Measurements from ENCODE around the gene CASP6.

The CASP6 gene

DNA sequence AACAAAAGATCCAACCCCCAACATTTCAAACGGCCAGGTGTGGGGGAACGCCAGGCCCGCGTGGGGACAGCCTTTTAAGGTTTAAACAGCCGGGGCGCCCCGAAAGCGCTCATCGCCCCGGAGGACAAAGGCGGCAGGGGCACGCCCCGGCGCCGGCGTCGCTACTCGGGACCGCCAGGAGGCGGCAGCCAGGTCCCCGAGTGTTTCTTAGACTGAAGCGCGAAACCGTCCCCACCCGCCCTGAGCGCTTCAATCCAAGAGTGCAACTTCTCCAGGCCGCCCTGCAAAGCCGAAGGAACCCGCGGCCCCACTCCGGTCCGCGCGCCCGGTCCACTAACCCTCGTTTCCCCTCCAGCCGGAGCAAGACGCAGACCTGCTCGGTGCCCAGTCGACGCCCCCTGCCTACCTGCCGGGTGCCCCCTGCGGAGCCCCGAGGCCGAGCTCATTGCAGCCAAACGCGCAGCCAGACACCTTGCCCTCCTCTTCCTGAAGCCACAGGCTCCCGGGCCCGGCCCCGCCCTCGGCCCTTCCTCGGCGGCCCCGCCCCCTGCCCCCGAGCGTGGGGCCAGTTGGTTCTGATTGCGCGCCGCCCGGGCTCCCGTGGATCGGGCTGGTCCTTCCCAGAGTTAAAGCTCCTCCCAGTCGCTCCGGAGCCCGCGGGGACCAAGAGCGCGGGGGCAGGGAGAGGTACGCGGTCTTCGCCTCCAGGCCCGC is at the start of gene CASP6:
TSS of gene CASP6 (minus strand) at position 496 of the 714 bp plus-strand sequence. CDS start at position 446, 50 bp downstream.
- peak; percentile 43 to 44 for DNase-seq

DNA sequence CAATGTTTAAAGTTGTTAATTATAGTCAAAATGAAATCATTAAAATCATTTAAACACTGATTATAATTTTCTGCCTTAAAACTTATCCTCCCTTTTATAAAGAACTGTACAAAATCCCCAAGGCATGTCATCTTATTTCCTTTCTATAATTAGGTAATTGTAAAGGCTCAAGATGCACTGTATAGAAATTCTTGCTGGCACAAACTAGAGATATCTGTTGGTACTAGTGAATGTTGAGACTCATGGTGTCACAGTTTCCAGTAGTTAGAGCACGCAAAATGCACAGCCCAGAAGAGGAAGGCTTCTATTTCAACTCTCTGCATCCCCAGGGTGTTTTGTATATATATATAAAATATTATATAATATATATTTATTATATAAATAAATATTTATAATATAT is 49.3 kb upstream of the CASP6 start:
- DNase-seq = no peak

DNA sequence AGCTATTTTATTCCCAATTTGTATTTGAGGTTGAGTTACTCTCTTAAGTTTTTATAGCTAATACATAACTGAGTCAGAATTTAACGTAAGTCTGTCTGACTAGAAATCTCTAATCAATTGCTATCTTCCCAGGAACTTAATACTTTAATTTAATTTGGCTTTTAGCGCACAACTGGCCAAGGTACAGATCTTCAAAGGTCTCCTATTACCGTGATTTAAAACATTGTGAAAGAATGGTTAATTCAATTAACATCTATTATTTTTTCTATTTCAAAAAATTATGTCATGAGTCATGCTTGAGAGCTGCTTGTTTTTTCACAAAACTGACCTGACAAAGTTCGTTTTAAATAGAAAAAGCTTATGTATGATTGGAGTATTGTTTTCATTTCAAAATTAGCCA is 48.6 kb upstream of the CASP6 start:
- no peak for DNase-seq

DNA sequence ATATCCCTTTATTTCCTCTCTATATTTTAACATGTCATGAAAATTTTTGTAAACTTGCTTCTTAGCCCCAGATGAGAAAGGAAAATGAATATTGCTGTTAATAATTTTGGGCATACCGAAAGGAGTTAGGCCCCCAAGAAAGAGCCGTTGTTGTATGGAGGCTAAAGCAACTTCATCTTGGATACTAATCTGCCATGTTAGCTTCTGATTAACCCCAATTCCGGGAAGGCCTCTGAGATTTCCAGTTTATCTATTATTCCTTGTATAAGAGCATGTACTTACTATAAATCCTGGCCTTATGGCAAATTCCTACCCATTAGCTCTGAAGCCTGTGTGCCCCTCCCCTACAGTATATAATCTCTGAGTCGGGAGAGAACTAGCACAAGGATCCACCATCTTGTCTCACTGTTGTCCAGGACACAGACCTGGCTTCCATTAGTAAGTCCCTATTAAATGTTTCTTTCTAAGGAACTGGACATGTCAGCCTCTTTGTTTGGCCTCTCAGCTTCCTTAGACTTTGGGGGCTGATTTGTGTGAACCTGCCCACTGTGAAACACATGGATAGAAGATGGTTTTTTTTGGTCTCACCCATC is 47.5 kb upstream of the CASP6 start:
- no peak for DNase-seq

DNA sequence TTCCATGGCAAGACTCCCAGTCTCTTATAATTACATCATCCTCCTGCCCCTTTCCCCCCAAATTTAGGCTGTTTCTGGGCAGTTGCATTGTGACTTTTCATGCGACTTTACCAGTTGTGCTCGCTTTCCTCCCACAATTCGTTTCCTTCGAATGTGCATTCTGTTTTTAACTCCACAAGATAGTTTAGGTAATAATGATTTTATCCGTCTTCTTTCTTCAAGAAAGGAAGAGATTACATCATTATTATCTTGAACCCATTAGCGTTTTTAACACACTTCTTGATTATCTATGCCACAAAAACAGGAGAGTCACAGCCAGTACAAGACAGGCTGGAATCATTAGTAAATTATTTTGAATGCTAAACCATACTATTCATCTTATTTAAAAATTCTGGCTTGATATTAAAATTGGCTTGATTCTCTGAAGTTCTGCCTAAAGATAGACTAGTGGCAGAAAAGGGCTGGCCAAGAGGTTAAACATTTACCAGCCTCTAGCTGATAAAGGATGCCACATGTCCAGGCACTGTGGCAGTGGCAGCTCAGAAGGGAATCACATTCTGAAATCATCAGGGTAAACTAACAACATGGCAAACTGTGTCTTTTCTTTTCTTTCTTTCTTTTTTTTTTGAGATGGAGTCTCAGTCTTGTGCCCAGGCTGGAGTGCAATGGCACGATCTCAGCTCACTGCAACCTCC is 46.3 kb upstream of the CASP6 start:
- no peak for DNase-seq

DNA sequence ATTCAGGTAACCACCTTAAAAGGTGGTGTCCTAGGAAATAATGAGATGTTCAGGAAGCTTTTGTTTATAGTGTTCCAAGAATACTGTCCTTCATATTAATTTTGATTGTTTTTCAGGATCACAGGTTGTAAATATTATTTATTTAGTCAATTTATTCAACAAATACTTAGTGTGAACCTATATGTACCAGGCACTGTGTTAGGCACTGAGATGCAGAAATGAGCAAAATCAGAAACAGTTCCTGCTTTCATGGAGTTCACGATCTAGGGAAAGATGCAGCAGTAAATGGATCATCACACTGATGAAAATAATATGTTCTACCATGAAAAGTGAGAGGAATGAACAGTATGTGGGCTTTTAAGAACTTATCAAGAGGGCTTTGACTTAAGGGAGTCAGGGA is 44.9 kb upstream of the CASP6 start:
- DNase-seq = no peak

DNA sequence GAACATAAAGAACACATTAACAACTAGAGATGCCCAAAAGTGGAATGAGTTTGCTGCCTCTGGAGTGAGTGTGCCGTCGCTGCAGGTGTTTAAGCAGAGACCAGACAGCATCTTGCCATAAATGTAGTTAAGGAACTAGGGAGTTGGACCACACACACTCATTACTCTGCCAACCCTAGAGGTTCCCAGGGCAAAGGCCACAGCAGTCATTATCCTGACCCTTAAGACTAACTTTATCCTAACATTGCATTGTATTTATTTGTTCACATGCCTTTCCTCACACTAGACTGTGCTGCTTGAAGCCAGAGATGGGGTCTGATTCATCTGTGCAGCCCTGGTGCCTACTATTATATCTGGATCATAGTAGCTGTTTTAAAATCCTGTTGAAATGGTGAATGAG is 43.5 kb upstream of the CASP6 start:
- no peak for DNase-seq

DNA sequence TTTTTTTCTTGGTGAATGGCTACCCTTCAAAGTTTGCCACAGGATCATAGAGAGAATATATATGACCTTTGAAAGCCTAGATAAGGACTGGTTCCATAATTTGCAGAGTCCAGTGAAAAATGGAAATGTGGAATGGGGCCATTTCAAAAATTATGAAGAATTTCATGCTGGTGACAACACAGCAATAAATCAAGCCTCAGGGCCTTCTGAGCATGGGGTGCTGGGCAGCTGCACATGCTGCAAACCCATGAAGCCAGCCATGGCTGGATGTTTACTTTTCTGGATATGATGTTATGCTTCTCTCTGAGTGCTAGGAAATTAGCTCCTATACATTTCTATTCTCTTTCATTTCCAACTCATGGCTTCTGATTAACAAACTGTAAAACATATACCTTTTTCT is 42.6 kb upstream of the CASP6 start:
- DNase-seq = no peak

DNA sequence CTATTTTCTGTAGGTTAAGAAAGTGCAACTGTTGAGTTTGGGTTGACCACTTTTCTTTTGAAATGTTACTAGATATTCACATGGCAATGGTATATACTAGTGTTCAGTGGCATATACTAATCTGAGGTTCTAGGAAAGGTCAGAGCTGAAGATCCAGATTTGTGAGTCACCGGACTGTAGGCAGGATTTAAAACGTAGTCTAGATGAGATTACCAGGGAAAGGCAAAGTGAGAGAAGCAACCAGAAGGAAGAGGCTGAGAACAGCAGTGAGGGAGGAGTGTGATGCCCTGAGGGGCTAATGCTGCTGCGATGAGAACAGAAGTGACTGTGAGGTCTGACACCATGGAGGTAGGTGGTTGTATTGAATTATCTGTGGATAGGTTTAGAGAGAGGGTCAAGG is 36.3 kb upstream of the CASP6 start:
- no peak for DNase-seq

DNA sequence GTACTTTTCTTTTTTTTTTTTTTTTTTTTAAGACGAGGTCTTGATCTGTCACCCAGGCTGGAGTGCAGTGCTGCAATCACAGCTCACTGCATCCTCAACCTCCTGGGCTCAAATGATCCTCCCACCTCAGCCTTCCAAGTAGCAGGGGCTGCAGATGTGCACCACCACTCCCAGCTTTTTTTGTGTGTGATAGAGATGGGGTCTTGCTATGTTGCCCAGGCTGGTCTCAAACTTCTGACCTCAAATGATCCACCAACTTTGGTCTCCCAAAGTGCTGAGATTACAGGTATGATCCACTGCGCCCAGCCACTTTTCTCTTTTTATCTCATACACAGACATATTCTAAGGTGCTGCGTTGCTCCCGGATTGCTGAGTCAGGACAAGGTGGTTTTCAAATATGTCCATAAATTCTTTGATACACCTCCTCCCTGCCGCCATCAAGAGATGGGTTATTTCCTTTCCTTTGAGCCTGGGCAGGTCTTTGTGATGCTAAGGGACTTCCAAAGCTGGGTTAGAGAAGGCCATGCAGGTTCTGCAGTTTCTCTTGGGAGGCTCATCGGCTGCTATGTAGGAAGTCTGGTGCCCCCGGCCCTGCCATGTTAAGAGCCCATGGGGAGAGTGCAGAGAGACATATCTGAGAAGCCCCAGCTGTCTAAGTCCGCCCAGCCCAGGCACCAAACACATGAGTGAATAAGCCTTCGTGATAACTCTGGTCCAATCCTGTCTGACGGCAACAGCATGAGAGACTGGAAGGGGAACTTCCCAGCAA is 35.0 kb upstream of the CASP6 start:
- DNase-seq = no peak

DNA sequence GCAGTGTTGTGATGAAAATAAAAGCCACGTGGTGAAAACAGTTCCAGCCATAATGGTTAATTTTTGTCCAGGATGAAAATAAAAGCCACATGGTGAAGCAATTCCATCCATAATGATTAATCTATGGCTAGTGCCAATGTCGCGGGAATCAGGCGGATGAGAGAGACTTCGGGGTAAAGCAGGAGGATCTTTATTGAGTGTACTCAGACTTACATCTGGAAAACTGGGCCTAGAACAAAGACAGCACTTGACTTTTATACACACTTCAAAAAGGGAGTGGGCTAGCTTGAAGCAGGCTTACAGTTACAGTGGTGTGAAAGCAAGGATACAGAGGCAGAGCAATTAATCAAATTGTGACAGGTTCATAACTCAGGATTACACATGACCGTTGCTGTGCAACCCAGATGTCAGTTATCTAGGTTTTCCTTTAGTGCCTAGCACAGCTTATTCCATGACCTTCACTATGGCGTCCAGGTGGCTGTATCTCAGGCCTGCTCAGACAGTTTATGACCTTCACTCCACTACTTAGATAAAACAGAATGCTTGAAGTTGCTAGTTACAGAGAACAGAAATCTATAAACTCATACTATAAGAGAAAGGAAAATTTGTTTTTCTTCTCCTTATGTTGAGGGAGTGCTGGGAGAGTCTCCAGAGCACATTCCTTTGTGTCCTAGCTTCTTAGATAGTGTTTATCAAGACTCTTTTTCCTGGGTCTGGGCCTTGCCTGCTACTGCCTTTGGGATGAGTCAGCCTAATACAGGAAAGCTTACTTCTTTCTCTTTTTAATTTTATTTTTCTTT is 32.5 kb upstream of the CASP6 start:
- peak; percentile 9 to 42 for DNase-seq

DNA sequence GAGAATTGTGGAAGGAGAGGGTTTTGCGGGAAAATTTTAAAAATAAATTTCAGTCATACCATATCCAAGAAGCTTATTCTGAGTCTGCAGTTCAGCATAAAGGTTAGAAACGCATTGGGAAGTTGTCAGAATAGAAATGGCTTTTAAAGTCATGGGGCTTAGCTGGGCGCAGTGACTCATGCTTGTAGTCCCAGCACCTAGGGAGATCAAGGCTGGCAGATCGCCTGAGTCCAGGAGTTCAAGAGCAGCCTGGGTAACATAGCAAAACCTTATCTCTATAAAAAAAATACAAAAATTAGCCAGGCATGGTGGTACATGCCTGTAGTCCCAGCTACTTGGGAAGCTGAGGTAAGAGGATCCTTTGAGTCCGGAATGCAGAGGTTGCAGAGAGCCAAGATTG is 30.5 kb upstream of the CASP6 start:
- DNase-seq = no peak

DNA sequence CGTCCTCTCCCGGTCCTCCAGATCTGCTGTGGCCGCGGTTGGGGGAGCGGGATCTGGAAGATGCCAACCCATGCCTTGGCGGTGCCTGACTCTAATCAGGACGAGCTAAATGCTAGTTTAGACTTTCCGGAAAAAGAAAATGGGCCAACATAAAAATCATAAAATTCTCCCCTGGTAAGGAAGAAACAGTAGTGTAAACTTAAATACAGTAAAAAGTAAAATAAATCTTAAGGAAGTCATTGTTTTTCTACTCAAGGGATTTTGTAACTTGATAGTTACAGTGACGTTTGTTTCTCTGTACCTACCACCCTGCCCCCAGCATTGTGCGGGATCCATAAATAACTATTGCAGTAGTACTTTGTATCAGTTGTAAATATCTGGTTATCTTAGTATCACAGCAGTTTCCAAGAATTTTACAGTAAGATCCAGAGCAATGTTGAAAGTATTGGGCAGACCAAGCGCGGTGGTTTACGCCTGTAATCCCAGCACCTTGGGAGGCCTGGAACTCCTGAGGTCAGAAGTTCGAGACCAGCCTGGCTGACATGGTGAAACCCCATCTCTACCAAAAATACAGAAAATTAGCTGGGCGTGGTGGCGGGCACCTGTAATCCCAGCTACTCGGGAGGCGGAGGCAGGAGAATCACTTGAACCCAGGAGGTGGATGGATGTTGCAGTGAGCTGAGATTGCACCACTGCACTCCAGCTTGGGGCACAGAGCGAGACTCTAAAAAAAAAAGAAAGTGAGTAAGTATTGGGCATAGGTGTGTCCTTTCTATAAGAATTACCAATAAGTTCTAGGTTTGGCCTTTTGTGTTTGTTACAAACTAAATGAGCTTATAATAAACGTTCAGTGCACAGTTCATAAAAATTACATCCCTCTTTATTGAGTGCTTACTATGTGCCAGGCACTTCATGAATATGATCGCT is 27.6 kb upstream of the CASP6 start:
- DNase-seq = no peak

DNA sequence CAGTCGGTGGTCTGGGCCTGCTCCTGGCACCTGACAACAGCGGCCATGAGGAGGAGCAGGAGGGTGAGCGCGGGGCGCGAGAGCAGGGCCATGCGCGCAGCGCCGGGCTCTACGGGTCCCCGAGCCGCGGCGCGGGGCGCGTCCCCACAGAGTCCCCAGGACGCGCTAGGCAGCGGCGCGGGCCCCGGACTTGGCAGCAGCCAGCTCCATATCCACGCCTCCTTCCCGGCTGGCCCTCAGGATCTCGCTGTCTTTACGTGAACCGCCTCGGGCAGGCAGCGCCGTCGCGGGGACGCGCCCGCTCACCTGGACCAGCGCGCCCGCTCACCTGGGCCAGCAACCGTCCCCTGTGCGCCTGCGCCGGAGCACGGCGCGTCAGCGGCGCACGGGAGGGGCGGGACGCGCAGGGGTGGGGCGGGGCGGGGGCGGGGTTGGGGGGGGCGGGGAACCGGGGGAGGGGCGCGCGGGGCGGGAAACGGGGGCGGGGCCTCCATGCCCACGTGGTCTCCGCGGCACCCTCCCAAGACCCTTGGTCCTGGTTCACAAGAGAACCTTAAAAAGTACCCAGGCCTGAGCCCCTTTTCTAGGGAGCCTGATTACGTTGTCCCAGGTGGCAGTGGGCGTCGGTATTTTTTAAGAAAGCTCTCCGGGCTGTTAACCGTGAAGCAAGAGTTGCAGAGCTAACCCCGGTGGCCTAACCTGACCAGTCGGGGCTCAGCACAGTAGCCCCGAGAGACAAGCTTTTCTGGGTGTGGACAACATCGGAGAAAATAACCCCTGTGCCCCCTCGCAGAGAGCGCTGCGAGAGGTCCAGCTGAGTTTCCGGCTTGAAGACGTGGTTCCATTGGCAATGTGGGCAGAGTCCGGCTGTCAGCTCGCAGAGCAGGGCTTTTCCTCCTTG is 26.7 kb upstream of the CASP6 start, which contains the start of gene PLA2G12A:
TSS of gene PLA2G12A (minus strand) at position 353 of the 901 bp plus-strand sequence. CDS start at position 92, 261 bp downstream.
- peak; percentile 44 to 61 for DNase-seq

DNA sequence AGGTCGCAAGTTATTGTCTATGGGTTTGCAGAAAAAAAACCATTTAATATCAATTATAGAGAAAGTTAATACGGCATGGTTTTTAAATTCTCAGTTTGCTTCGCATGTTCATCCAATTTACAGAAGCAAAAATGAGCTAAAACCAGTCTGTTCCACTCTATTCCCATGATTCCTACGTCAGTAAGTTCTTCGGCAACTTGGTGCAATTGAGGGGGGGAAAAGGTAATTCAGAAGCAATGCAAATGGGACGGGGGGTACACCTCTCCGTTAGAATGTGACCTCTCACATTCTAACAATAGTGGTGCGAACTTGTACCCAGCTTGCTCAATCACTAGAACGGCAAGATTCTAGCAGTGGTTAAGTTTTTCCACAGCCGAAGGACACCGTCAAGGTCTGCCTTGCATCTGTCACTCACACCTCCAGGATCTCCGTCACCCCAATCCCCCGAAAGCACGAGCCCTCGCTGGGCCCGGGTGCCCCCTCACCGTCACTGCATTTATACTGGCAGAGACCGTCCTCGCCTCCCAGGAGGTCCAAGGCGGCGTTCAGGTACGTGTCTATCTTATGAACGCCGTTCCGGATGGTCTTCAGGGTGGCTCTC is 26.0 kb upstream of the CASP6 start:
- DNase-seq = no peak

DNA sequence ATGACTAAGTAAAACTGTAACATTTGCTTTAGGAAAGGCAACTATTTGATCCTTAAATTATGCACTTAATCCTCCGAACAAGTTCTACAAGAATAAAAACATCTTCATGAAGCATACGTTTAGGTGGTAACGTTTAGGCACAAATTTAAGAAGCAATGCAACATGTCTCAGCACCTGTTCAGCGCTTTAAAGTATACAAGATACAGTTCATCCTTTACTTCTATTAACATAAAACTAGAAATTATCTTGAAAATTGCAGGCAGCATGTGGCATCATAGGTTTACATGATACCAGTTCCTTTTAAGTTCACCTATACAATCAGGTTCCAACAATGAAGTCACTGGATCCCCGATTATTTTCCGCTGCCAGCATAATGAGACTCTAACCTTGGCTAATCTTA is 25.1 kb upstream of the CASP6 start:
- peak in 1 of 2 experiments; percentile 14 for DNase-seq

DNA sequence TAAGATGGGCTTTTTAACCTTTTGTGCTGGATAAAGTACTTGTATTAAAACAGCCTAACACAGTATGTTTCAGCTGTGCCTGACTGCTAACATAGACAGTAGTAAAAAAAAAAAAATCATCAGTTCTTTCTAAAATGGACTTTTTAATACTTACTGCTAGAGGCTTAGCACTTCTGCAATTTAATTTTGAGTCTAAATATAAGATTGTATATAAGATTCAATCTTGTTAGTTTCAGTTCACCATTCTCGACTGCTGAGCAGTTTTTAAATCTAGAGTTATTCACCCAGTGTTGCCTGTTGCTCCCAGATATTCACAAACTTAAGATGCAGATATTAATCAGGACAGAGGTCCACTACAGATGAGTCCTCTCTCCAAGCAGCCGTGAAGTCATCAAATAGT is 19.9 kb upstream of the CASP6 start:
- DNase-seq = no peak

DNA sequence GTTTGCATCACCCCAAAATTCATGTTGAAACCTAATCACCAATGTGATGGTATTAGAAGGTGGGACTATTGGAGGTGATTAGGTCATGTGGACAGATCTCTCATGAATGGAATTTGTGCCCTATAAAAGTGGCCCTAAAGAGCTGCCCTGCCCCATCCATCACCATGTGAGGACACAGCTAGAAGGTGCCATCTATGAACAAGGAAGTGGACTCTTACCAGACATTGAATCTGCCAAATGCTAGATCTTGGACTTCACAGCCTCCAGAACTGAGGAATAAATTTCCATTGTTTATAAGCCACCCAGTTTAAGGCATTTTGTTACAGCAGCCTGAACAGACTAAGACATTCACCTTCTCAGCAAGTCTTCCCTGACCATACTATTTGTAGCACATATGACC is 19.1 kb upstream of the CASP6 start:
- no peak for DNase-seq

DNA sequence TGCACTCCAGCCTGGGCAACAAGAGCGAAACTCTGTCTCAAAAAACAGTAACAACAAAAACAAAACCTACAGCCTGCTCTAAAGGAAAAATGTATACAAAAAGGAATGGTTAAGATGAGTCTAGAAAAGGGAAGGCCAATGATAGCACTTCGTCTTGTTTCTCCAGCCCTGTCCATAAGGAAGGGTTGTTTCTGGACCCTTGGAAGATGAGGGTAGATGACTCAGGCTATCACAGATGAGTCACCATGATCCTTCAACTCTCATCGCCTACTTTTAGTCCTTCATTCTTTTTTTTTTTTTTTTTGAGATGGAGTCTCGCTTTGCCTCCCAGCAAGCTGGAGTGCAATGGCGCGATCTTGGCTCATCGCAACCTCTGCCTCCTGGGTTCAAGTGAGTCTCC is 17.8 kb upstream of the CASP6 start:
- no peak for DNase-seq

DNA sequence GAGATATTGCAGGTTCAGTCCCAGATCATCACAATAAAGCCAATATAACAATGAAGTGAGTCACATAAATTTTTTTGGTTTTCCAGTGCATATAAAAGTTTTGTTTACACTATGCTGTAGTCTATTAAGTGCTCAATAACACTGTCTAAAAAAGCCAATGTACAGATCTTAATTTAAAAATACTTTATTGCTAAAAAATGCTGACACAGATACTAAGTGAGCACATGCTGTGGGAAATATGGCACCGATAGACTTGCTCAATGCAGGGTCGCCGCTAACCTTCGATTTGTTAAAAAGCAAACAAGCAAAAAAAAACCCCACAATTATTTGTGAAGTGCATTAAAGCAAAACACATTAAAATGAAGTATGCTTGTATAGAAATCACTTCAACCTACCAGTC is 16.4 kb upstream of the CASP6 start:
- DNase-seq = no peak

Data from NCI-H524 (cell line).